ENCODE measurements around the gene DCX.

The DCX gene

GRCh38 chrX:111336141-111336540 is 75.9 kb downstream of the DCX start:
- DNase-seq (ENCODE audit: low read depth): no peak
- no peak for TF ChIP-seq CTCF (conservative IDR thresholded peaks at IDR 0.05; ENCODE audit: control insufficient read depth, insufficient read depth, low read depth, low read length)

GRCh38 chrX:111329370-111329769 is 82.6 kb downstream of the DCX start:
- no peak for TF ChIP-seq CTCF (conservative IDR thresholded peaks at IDR 0.05; ENCODE audit: control insufficient read depth, insufficient read depth, low read depth, low read length)
- DNase-seq (ENCODE audit: low read depth): no peak
- no peak overlapping the region for H3K4me3 ChIP-seq (ENCODE audit: control insufficient read depth, low read depth, low read length)

More at GRCh38 chrX:111336141-111336540, 75.9 kb downstream of the DCX start:
- H3K4me3 ChIP-seq (ENCODE audit: control insufficient read depth, low read depth, low read length): no peak overlapping the region

- H3K4me3 ChIP-seq (ENCODE audit: control insufficient read depth, low read depth, low read length): no peak overlapping the region
- TF ChIP-seq CTCF (conservative IDR thresholded peaks at IDR 0.05; ENCODE audit: control insufficient read depth, insufficient read depth, low read depth, low read length): no peak
- no peak for DNase-seq (ENCODE audit: low read depth)
Measured at GRCh38 chrX:111328858-111329257, 83.1 kb downstream of the DCX start.

- H3K4me3 ChIP-seq (ENCODE audit: control insufficient read depth, low read depth, low read length): no peak overlapping the region
- no peak for TF ChIP-seq CTCF (conservative IDR thresholded peaks at IDR 0.05; ENCODE audit: control insufficient read depth, insufficient read depth, low read depth, low read length)
- peak; percentile 33 for DNase-seq (ENCODE audit: low read depth)
Measured at GRCh38 chrX:111322231-111322855, 89.6 kb downstream of the DCX start.

GRCh38 chrX:111319451-111319850 is 92.5 kb downstream of the DCX start:
- TF ChIP-seq CTCF (conservative IDR thresholded peaks at IDR 0.05; ENCODE audit: control insufficient read depth, insufficient read depth, low read depth, low read length): no peak
- no peak for DNase-seq (ENCODE audit: low read depth)
- H3K4me3 ChIP-seq (ENCODE audit: control insufficient read depth, low read depth, low read length): no peak overlapping the region

- no peak overlapping the region for H3K4me3 ChIP-seq (ENCODE audit: control insufficient read depth, low read depth, low read length)
- DNase-seq (ENCODE audit: low read depth): no peak
- TF ChIP-seq CTCF (conservative IDR thresholded peaks at IDR 0.05; ENCODE audit: control insufficient read depth, insufficient read depth, low read depth, low read length): no peak
Measured at GRCh38 chrX:111318901-111319300, 93.1 kb downstream of the DCX start.

GRCh38 chrX:111309083-111309482 is 102.9 kb downstream of the DCX start:
- TF ChIP-seq CTCF (conservative IDR thresholded peaks at IDR 0.05; ENCODE audit: control insufficient read depth, insufficient read depth, low read depth, low read length): no peak
- DNase-seq (ENCODE audit: low read depth): peak; percentile 17
- H3K4me3 ChIP-seq (ENCODE audit: control insufficient read depth, low read depth, low read length): no peak overlapping the region

Data from fibroblast of mammary gland (primary cell).